ENCODE data around the gene ZNF688.
A peak's percentile ranks its signal among the peaks of the same experiment; 100 is the strongest.
"Not testable (repeated sequence)": the region's sequence is repeated elsewhere in the genome, so short reads cannot be mapped to it uniquely, and the experiment has no call there.

The ZNF688 gene

GRCh38 chr16:30532285-30533145 is 39.0 kb downstream of the ZNF688 start:
- DNase-seq = no peak

- no peak for DNase-seq
Measured at GRCh38 chr16:30530163-30531037, 41.1 kb downstream of the ZNF688 start.

GRCh38 chr16:30528799-30529457 is 42.6 kb downstream of the ZNF688 start:
- no peak for DNase-seq

GRCh38 chr16:30527635-30528178 is 43.8 kb downstream of the ZNF688 start:
- DNase-seq = no peak

GRCh38 chr16:30526823-30527634 is 44.5 kb downstream of the ZNF688 start:
- DNase-seq = peak; percentile 99

GRCh38 chr16:30526137-30526822 is 45.2 kb downstream of the ZNF688 start, which contains the start of gene ZNF768:
ZNF768 (minus strand) TSS chr16:30526566; CDS start chr16:30526413, 153 bp downstream.
- DNase-seq = peak; percentile 66

- no peak for DNase-seq
Measured at GRCh38 chr16:30525844-30526136, 45.7 kb downstream of the ZNF688 start.

- DNase-seq = no peak
Measured at GRCh38 chr16:30524575-30525568, 46.6 kb downstream of the ZNF688 start.

GRCh38 chr16:30523768-30524574 is 47.5 kb downstream of the ZNF688 start:
- DNase-seq = no peak

GRCh38 chr16:30522702-30523463 is 48.6 kb downstream of the ZNF688 start:
- DNase-seq = not testable (repeated sequence)

GRCh38 chr16:30521873-30522641 is 49.5 kb downstream of the ZNF688 start:
- no peak for DNase-seq

GRCh38 chr16:30521476-30521872 is 50.0 kb downstream of the ZNF688 start:
- DNase-seq = no peak
